OCI-LY1 (cell line): ENCODE data around the gene DTX2.
"Not testable (repeated sequence)": the region's sequence is repeated elsewhere in the genome, so short reads cannot be mapped to it uniquely, and the experiment has no call there.

ENCODE experiments used
- EZH2 ChIP-seq: fragments of 200-600 bp; sonication (generic), shearing (Covaris generic); IDR thresholded peaks from 2 replicates; pipeline ENCODE4 v1.8.0; 2017; ENCODE audit warnings: borderline replicate concordance, mixed run types, mild to moderate bottlenecking, antibody characterized with exemption, low read length, moderate library complexity, mixed read lengths
- TF ChIP-seq, protein P1 (sequence below): fragments of 200-600 bp; sonication (generic), shearing (Covaris generic); IDR thresholded peaks from 2 replicates; pipeline ENCODE4 v1.5.1; 2017; ENCODE audit warnings: mild to moderate bottlenecking, antibody characterized with exemption, low read length, moderate library complexity, mixed read lengths

GRCh38 chr7:76531643-76532042 lies 70.1 kb downstream of the DTX2 start:
- TF ChIP-seq, protein P1, sequence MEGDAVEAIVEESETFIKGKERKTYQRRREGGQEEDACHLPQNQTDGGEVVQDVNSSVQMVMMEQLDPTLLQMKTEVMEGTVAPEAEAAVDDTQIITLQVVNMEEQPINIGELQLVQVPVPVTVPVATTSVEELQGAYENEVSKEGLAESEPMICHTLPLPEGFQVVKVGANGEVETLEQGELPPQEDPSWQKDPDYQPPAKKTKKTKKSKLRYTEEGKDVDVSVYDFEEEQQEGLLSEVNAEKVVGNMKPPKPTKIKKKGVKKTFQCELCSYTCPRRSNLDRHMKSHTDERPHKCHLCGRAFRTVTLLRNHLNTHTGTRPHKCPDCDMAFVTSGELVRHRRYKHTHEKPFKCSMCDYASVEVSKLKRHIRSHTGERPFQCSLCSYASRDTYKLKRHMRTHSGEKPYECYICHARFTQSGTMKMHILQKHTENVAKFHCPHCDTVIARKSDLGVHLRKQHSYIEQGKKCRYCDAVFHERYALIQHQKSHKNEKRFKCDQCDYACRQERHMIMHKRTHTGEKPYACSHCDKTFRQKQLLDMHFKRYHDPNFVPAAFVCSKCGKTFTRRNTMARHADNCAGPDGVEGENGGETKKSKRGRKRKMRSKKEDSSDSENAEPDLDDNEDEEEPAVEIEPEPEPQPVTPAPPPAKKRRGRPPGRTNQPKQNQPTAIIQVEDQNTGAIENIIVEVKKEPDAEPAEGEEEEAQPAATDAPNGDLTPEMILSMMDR: not testable (repeated sequence)
- TF ChIP-seq EZH2: not testable (repeated sequence)
